ENCODE data around the gene PCGF6. TPM values are rescaled to one million over a fixed set of nuclear protein-coding genes. Genes with fewer than 3 reads are reported as not detected.

Gene PCGF6
- total and polyA plus RNA-seq, 2 experiments from 2014 or later: 7.7 to 9.0 TPM

DNA sequence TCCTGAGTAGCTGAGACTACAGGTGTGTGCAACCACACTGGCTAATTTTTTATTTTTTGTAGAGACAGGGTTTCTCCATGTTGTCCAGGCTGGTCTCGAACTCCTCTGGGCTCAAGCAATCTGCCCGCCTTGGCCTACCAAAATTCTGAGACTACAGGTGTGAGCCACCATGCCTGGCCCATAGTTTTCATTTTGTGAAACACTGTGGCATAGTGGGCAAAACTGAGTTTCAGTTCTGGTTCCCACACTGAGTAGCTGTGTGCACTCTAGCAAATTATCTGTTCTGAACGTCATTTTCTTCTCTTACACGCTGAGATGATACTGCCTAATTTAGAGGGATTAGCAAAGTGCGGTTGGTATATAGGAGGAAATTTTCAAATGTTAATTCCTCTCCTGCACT is 31.8 kb upstream of the PCGF6 start:
- Histone ChIP-seq H3K36me3 (replicated peaks; ENCODE audit: insufficient read depth, low read depth) (no peaks in the 10 kb centered on the region), H3K9me3 (ENCODE audit: low read depth) (no peaks in the 10 kb centered on the region), H3K4me2 (no peak overlapping the region), H3K27ac (no peak overlapping the region), H2AFZ (no peak overlapping the region), H4K20me1 (ENCODE audit: insufficient read depth, poor library complexity, severe bottlenecking) (no peaks in the 10 kb centered on the region), H3K4me1 (ENCODE audit: insufficient read depth) (no peaks in the 10 kb centered on the region), H3K4me3 (no peak overlapping the region), H3K9me2 (replicated peaks; ENCODE audit: insufficient read depth) (no peaks in the 10 kb centered on the region), H3K79me2 (no peaks in the 10 kb centered on the region), H3K27me3 (no peaks in the 10 kb centered on the region)
- TF ChIP-seq, protein P1, sequence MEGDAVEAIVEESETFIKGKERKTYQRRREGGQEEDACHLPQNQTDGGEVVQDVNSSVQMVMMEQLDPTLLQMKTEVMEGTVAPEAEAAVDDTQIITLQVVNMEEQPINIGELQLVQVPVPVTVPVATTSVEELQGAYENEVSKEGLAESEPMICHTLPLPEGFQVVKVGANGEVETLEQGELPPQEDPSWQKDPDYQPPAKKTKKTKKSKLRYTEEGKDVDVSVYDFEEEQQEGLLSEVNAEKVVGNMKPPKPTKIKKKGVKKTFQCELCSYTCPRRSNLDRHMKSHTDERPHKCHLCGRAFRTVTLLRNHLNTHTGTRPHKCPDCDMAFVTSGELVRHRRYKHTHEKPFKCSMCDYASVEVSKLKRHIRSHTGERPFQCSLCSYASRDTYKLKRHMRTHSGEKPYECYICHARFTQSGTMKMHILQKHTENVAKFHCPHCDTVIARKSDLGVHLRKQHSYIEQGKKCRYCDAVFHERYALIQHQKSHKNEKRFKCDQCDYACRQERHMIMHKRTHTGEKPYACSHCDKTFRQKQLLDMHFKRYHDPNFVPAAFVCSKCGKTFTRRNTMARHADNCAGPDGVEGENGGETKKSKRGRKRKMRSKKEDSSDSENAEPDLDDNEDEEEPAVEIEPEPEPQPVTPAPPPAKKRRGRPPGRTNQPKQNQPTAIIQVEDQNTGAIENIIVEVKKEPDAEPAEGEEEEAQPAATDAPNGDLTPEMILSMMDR (IDR thresholded peaks at IDR 0.05; ENCODE audit: poor library complexity): no peak
- no peak for TF ChIP-seq EZH2 (IDR thresholded peaks at IDR 0.05; ENCODE audit: borderline replicate concordance)
- 96% methylated on average over 5 of the region's 5 CpGs for WGBS (ENCODE audit: low lambda C conversion rate, missing lambda C conversion rate)
- DNase-seq (ENCODE audit: low spot score): no peak

DNA sequence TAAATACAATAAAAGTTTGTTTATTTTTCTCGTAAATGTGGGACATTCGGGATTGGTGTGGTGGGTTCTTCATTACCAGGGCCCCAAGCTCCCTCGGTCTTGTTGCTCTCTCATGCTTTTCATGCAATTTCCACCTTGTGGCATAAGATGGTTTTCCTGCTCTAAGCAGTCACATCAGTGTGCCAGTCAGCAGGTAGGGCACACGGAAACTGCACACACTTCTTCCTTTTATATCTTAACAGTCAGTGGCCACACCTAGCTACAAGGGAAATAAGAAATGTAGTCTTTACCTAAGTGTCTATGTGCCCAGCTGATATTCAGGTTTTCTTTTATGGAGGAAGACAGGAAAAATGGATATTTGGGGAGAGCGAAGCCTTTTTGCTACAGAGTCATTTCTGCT is 23.3 kb upstream of the PCGF6 start:
- TF ChIP-seq, protein P1 (IDR thresholded peaks at IDR 0.05; ENCODE audit: poor library complexity): no peak
- Histone ChIP-seq H3K27me3 (no peaks in the 10 kb centered on the region), H3K4me1 (ENCODE audit: insufficient read depth) (peaks cover 3% of the 10 kb centered on the region), H4K20me1 (ENCODE audit: insufficient read depth, poor library complexity, severe bottlenecking) (no peaks in the 10 kb centered on the region), H3K36me3 (replicated peaks; ENCODE audit: insufficient read depth, low read depth) (no peaks in the 10 kb centered on the region), H3K79me2 (peaks cover 28% of the 10 kb centered on the region), H3K4me3 (no peak overlapping the region), H3K4me2 (no peak overlapping the region), H3K27ac (no peak overlapping the region), H3K9me3 (ENCODE audit: low read depth) (no peaks in the 10 kb centered on the region), H3K9me2 (replicated peaks; ENCODE audit: insufficient read depth) (no peaks in the 10 kb centered on the region), H2AFZ (no peak overlapping the region)
- WGBS (ENCODE audit: low lambda C conversion rate, missing lambda C conversion rate): 95% methylated on average over 5 of the region's 5 CpGs
- DNase-seq (ENCODE audit: low spot score): no peak

DNA sequence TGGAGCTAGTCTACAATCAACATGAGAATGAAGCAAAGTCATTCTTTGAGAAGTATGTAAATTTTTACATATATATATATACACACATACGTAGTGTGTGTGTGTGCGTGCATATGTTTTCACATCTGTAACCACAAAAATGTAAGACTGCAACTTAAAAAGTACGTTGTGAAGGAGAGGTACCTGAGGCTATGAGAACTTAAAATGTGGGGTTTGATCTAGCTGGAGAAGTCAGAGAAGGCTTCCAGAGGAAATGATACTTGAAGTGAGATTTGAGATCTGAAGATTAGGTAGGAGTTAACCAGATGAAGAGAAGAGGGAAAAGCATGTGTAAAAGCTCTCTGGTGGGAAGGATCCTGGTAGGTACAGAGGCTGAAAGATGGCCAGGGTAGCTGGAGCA is 22.6 kb upstream of the PCGF6 start:
- Histone ChIP-seq H3K9me2 (replicated peaks; ENCODE audit: insufficient read depth) (no peaks in the 10 kb centered on the region), H3K27ac (no peak overlapping the region), H3K9me3 (ENCODE audit: low read depth) (no peaks in the 10 kb centered on the region), H4K20me1 (ENCODE audit: insufficient read depth, poor library complexity, severe bottlenecking) (no peaks in the 10 kb centered on the region), H3K4me1 (ENCODE audit: insufficient read depth) (peaks cover 6% of the 10 kb centered on the region), H3K79me2 (peaks cover 31% of the 10 kb centered on the region), H3K27me3 (no peaks in the 10 kb centered on the region), H2AFZ (no peak overlapping the region), H3K36me3 (replicated peaks; ENCODE audit: insufficient read depth, low read depth) (no peaks in the 10 kb centered on the region), H3K4me2 (no peak overlapping the region), H3K4me3 (no peak overlapping the region)
- DNase-seq (ENCODE audit: low spot score): no peak
- 98% methylated on average over 3 of the region's 3 CpGs for WGBS (ENCODE audit: low lambda C conversion rate, missing lambda C conversion rate)
- TF ChIP-seq EZH2phosphoT487 (IDR thresholded peaks at IDR 0.05; ENCODE audit: low read depth, severe bottlenecking, unreplicated experiment): no peak
- TF ChIP-seq, protein P1 (IDR thresholded peaks at IDR 0.05; ENCODE audit: poor library complexity): no peak
- TF ChIP-seq EZH2 (IDR thresholded peaks at IDR 0.05; ENCODE audit: borderline replicate concordance): no peak
